Ovary (tissue), 9 donors: ENCODE data around the gene ZNF529. TPM values are rescaled to one million over a fixed set of nuclear protein-coding genes. Genes with fewer than 3 reads are reported as not detected.

Source experiments
- DNase-seq, 5 donors: peaks; one replicate each; pipeline ENCODE4 v3.0.0-alpha.2; 2019 to 2020
- H3K27ac ChIP-seq, 2 donors: fragments of 200-600 bp; one replicate each; pipeline versions ENCODE4 v1.5.1 to v1.8.0; 2019 to 2022
- H3K27me3 ChIP-seq: fragments of 200-600 bp; one replicate; pipeline ENCODE4 v1.8.0; 2022
- H3K36me3 ChIP-seq: fragments of 200-600 bp; sonication (generic); one replicate; pipeline ENCODE4 v1.5.1; 2019
- H3K4me1 ChIP-seq: one replicate; pipeline ENCODE4 v1.8.1; 2013; ENCODE audit warnings: mild to moderate bottlenecking, moderate library complexity; ENCODE audit not compliant: insufficient read depth
- H3K4me3 ChIP-seq: fragments of 200-600 bp; sonication (generic); one replicate; pipeline ENCODE4 v1.5.1; 2017
- H3K9me3 ChIP-seq, 2 donors: fragments of 200-600 bp in 1 of 2; sonication (generic) in 1 of 2; one replicate each; pipeline versions ENCODE4 v1.5.1 to v1.8.1; 2013 to 2019; ENCODE audit warnings: mild to moderate bottlenecking in 1 of 2, moderate library complexity in 1 of 2
- CTCF ChIP-seq, 3 donors: fragments of 450-650 bp in 2 of 3; fragments of 200-600 bp in 1 of 3; IDR thresholded peaks; one replicate each; pipeline versions ENCODE4 v1.5.1 to v1.8.0; 2016 to 2022; ENCODE audit warnings: antibody characterized with exemption in 3 of 3, mild to moderate bottlenecking in 1 of 3
- EP300 ChIP-seq: sonication (generic); formaldehyde crosslinking; IDR thresholded peaks from one replicate; pipeline ENCODE4 v1.6.1; 2017; ENCODE audit warnings: antibody characterized with exemption
- POLR2A ChIP-seq: fragments of 450-650 bp; IDR thresholded peaks from one replicate; pipeline ENCODE4 v1.6.1; 2017; ENCODE audit warnings: antibody characterized with exemption, mild to moderate bottlenecking, moderate library complexity
- WGBS, 3 donors: extraction: QIAGEN DNeasy Blood & Tissue Kit in 1 of 3; methylation state at CpG; one replicate each; pipeline versions ENCODE4 v1.1.5 to v1.1.7; 2013 to 2017; 5-methylcytosine and 5-hydroxymethylcytosine counted together
- intact Hi-C, 4 donors: fragments of 100-400 bp; cut with DNase I; formaldehyde crosslinking; loops; one replicate each; pipeline versions ENCODE4 v1.11.0 to v1.15.1; 2022 to 2023
- polyA plus RNA-seq, 2 donors: library from polyadenylated mRNA; stranded (reverse); fragments of 200-250 nt in 1 of 2; fragments of 350-450 nt in 1 of 2; fragmentation: Illumina TruSeq in 1 of 2; extraction: RNeasy Lipid Tissue Mini Kit (QIAGEN cat#74804) in 1 of 2; gene quantifications; one replicate each; pipeline ENCODE4 v1.2.3, GENCODE V29; 2013 to 2014
- total RNA-seq, 7 donors: library from RNA; depleted of rRNA in 2 of 7; stranded (reverse); fragments of >200 nt in 2 of 7; fragmentation: NEBNext Ultra II Directional in 3 of 7; extraction: Animal tissue kit (Norgen Biotek cat#: 25700) in 3 of 7; gene quantifications; one replicate each; pipeline versions ENCODE4 v1.1.0 to v1.2.4, GENCODE V29; 2016 to 2023
- donor health status: DM: no; HTN: no; CAD: no; lungs with moderate emphysema.
- donor health status: DM: no; HTN: no; CAD: no.
- donor health status: Bipolar disorder and iron deficiency.
- donor health status: DM: yes; HTN: yes; CAD: no.
- donor health status: DM: no; HTN: no; CAD: no.
- donor health status: DM: yes; HTN: yes; CAD: no.

The ZNF529 gene
- total and polyA plus RNA-seq, 9 donors: 5.8 to 24.5 (median 17.7) TPM

GRCh38 chr19:36579255-36579654, 6.2 kb upstream of the ZNF529 start:
- Histone ChIP-seq H3K36me3 (no peaks in the 10 kb centered on the region), H3K4me3 (no peak overlapping the region), H3K27me3 (no peaks in the 10 kb centered on the region), H3K27ac (no peak overlapping the region), H3K4me1 (peaks cover 1% of the 10 kb centered on the region), H3K9me3 (peaks cover 0 to 35% of the 10 kb centered on the region in 2 donors)
- no peak for DNase-seq
- no peak for TF ChIP-seq EP300
- TF ChIP-seq POLR2A: no peak
- no peak for TF ChIP-seq CTCF (IDR thresholded peaks at IDR 0.05)
- intact Hi-C loops: no loop called here

GRCh38 chr19:36577271-36577996, 4.3 kb upstream of the ZNF529 start:
- Histone ChIP-seq H3K27ac (no peak overlapping the region), H3K36me3 (no peaks in the 10 kb centered on the region), H3K9me3 (peaks cover 0 to 31% of the 10 kb centered on the region in 2 donors), H3K27me3 (no peaks in the 10 kb centered on the region), H3K4me1 (peaks cover 2% of the 10 kb centered on the region), H3K4me3 (no peak overlapping the region)
- WGBS, 3 donors: 96 to 99% (median 97%) methylated on average over 3 of the region's 3 CpGs
- no peak for DNase-seq
- no peak for TF ChIP-seq POLR2A
- intact Hi-C loops: no loop called here

GRCh38 chr19:36574741-36575140, 1.6 kb upstream of the ZNF529 start:
- TF ChIP-seq EP300 (no peak), CTCF (IDR thresholded peaks at IDR 0.05) (no peak), POLR2A (no peak)
- Histone ChIP-seq H3K4me3 (no peak overlapping the region), H3K36me3 (no peaks in the 10 kb centered on the region), H3K27ac (no peak overlapping the region), H3K4me1 (peaks cover 2% of the 10 kb centered on the region), H3K9me3 (peaks cover 0 to 20% of the 10 kb centered on the region in 2 donors), H3K27me3 (no peaks in the 10 kb centered on the region)
- WGBS, 3 donors: 82 to 84% (median 82%) methylated on average over 2 of the region's 2 CpGs
- DNase-seq: no peak
- intact Hi-C loops: no loop called here

GRCh38 chr19:36573895-36574720, 1.0 kb upstream of the ZNF529 start:
- 28 to 30% (median 28%) methylated on average over 18 of the region's 18 CpGs for WGBS, 3 donors
- TF ChIP-seq CTCF (IDR thresholded peaks at IDR 0.05) (no peak), POLR2A (no peak), EP300 (no peak)
- peaks cover 0 to 25% of the 10 kb centered on the region in 2 donors for H3K9me3 ChIP-seq
- H3K27me3 ChIP-seq: no peaks in the 10 kb centered on the region
- peaks cover 2% of the 10 kb centered on the region for H3K4me1 ChIP-seq
- no peak for DNase-seq
- no peak overlapping the region for H3K27ac ChIP-seq
- intact Hi-C loops: no loop called here
- no peaks in the 10 kb centered on the region for H3K36me3 ChIP-seq
- peak overlapping the region; percentile 85 for H3K4me3 ChIP-seq
